GM12873 (cell line): Measurements from ENCODE around the gene OR1F1.

Source experiments
- CTCF ChIP-seq: IDR thresholded peaks from 2 replicates; pipeline ENCODE4 v1.5.1; 2012; ENCODE audit warnings: low read depth, mild to moderate bottlenecking, moderate library complexity, low read length, control low read depth; ENCODE audit not compliant: insufficient read depth; ENCODE audit errors: missing control alignments

OR1F1 gene

DNA sequence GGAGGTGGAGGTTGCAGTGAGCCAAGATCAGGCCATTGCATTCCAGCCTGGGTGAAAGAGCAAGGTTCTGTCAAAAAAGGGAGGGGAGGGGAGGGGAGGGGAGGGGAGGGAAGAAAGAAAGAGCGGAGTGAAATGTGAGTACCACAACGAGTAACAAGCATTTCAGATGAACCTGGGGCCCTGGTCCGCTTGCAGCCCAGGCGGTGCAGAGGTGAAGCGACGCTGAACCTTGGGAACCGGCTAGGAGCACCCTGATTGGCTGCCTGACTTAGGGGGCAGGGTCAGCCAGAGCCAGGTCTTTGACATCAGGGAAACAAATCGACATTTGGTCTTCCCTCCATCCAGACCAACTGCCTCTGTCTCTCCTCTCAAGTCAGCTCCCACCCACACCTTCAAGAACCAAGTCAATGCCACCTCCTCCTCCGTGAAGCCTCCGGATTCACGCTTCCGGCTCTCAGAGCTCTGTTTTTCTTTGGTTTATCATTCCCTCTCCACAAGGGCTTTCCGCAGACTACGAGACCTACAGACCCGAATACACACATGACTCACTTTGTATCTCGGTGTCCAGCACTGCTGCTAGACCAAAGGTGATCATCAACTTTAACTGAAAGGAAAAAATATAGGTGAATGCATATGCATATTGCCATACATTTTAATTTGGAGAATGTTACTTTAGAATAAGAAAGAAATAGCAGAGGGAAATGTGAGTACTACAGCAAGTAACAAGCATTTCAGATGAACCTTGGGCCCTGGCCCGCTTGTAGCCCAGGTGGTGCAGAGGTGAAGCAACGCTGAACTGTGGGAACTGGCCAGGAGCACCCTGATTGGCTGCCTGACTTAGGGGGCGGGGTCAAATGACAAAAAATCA lies 19.3 kb downstream of the OR1F1 start:
- no peak for TF ChIP-seq CTCF

- no peak for TF ChIP-seq CTCF
Measured at GRCh38 chr16:3212006-3212405, 24.0 kb downstream of the OR1F1 start.

DNA sequence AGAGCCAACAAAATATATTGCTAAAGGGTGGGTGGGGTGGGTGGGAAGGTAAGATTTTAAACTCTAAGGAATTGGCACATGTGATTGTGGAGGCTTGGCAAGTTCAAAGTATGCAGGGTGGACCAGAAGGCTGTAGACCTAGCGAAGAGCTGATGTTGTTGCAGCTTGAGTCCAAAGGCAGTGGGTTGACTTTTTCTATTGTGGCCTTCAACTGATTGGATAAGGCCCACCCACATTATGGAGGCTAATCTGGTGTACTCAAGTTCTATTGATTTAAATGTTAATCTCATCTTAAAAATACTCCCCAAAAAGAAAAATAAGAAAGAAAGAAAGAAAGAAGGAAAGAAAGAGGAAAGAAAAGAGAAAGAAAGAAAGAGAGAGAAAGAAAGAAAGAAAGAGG lies 24.6 kb downstream of the OR1F1 start:
- no peak for TF ChIP-seq CTCF

DNA sequence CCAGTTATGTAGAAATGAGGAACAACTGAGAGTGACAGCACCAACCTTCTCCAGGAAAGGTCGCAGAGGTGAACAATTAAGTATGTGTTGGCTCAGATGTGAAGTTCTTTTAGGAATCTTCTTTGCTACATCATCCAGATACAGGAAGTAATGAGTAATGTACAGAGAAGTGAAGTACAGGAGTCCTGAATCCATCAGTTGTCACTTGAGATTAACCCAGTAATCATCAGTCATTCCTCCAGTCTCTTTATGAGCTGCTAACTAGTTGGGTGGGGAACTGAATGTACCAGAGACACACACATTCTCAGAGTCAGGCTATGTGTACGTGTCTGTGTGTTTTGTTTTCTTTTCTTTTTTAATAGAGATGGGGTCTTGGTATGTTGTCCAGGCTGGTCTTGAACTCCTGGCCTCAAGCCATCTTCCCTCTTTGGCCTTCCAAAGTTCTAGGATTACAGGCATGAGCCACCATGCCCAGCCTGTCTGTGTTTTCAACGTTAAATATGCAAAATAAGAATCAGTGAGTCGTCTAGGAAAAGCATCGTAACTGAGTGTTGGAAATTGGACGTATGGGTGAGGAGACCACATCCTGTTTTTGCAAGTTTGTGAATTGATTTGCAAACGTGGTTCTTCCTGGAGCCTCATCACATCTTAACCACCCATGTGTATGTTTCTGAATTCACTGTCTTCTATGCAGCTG lies 27.0 kb downstream of the OR1F1 start:
- no peak for TF ChIP-seq CTCF

DNA sequence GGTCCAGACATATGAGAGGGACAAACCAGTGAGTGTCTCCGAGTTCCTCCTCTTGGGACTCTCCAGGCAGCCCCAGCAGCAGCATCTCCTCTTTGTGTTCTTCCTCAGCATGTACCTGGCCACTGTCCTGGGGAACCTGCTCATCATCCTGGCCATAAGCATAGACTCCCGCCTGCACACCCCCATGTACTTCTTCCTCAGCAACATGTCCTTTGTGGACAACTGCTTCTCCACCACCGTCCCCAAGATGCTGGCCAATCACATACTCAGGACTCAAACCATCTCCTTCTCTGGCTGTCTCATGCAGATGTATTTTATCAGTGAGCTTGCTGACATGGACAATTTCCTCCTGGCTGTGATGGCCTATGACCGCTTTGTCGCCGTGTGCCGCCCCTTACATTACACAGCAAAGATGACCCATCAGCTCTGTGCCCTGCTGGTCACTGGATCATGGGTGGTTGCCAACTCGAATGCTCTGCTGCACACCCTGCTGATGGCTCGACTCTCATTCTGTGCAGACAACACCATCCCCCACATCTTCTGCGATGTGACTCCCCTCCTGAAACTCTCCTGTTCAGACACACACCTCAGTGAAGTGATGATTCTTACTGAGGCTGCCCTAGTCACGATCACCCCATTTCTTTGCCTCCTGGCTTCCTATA lies 27.7 kb downstream of the OR1F1 start:
- TF ChIP-seq CTCF = no peak

DNA sequence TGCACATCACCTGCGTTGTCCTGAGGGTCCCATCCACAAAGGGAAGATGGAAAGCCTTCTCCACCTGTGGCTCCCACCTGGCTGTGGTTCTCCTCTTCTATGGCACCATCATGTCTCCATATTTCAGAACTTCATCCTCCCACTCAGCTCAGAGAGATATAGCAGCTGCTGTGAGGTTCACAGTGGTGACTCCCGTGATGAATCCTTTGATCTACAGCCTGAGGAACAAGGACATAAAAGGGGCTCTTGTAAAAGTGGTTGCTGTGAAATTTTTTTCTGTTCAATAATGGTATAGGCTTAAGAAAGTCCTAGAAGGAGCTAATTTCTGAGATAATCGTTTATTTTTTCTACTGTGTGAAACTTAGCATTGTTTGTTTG lies 28.2 kb downstream of the OR1F1 start:
- TF ChIP-seq CTCF = no peak

DNA sequence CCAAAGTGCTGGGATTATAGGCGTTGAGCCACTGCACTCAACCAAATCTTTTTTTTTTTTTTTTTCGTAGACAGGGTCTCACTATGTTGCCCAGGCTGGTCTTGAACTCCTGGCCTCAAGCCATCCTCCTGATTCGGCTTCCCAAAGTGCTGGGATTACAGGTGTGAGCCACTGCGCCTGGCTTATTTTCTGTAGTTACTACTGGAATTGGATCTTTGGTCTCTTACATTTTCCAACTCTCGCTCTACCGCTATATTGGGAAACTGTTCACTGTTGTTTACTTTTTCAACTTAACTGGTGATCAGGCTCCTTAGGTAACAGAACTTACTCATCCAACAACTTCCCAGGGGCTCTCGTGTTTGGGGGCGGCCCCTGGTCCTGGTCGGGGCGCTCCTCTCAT lies 32.8 kb downstream of the OR1F1 start:
- TF ChIP-seq CTCF = no peak
